ENCODE results near the gene GGT5. TPM values are rescaled to one million over a fixed set of nuclear protein-coding genes. Genes with fewer than 3 reads are reported as not detected.

GGT5 gene
- total and polyA plus RNA-seq, 2 of the 13 experiments (the other 11 are each of a cell fraction or from before 2014, with no cell fraction given) = 0.69 to 3.1 TPM

DNA sequence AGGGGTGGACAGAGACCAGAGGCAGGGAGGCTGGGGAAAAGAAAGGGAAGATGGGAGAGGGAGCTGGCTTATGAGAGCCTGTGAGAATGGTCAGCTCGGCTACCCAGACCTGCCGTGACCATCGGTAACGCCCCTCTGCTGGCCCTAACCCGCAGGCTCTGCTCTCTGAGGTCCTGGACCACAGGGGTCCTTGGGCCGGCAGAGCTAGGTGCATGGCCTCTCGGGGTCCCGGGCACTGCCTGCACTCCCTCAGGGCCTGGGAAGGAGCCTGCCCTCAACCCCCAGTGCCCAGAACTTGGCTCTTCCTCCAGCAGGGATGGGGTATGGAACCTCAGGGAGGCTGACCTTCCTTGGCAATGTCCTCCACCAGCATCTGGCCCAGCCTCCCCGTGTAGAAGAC lies 13.2 kb downstream of the GGT5 start:
- Histone ChIP-seq H3K4me1 (ENCODE audit: insufficient read depth, low read length) (peaks cover 20% of the 10 kb centered on the region), H3K36me3 (replicated peaks in 1 of 2; ENCODE audit: control insufficient read depth in 1 of 2, insufficient read depth in 2 of 2, low read length in 2 of 2) (no peaks in the 10 kb centered on the region), H4K20me1 (ENCODE audit: insufficient read depth, low read length) (no peaks in the 10 kb centered on the region), H2AFZ (ENCODE audit: low read length) (no peak overlapping the region), H3K9me3 (ENCODE audit: low read length) (no peaks in the 10 kb centered on the region), H3K9ac (ENCODE audit: insufficient read depth, low read depth, low read length) (no peak overlapping the region), H3K4me2 (ENCODE audit: low read depth, low read length) (no peak overlapping the region), H3K27me3 (ENCODE audit: control insufficient read depth in 1 of 2, insufficient read depth in 2 of 2, low read length in 2 of 2) (no peaks in the 10 kb centered on the region), H3K79me2 (ENCODE audit: insufficient read depth, low read length) (no peaks in the 10 kb centered on the region), H3K4me3 (replicated peaks in 1 of 3; ENCODE audit: insufficient read depth in 1 of 3, low read depth in 2 of 3, low read length in 3 of 3) (no peak overlapping the region), H3K27ac (ENCODE audit: extremely low read length, insufficient read depth, low read length) (no peak overlapping the region)
- ATAC-seq (no peak; the same call in 2 of the 3 replicates), FAIRE-seq (no peak), DNase-seq (ENCODE audit: low spot score) (no peak)
- ChIA-PET CTCF (ENCODE audit: low intra/inter-chr PET ratio, low total read pairs) (interaction anchor here (3.4 kb wide), 1 partner anchor 42 kb away, joined by 33 read pairs; no protein-coding TSS in a partner anchor), POLR2A (no interaction called here)
- intact Hi-C loops (cut with micrococcal nuclease; ENCODE audit: unreplicated experiment) = loop anchor here (1.0 kb wide), 1 partner anchor 42 kb away; no protein-coding TSS in a partner anchor
- TF ChIP-seq ZBTB7B (CRISPR knock-in tag; IDR thresholded peaks at IDR 0.05) (no peak), GABPB1 (CRISPR knock-in tag; IDR thresholded peaks at IDR 0.05) (0 out of 2 replicates have a peak, but pooled peaks have one; percentile 11)
- BruUV-seq (replicated peaks) = no TSS peak
- in situ Hi-C loops (cut with HindIII; ENCODE audit: extremely low pct_ligation_motif_present, low pct_unique_long_range_greater_than_20kb) = no loop called here
- WGBS (ENCODE audit: low lambda C conversion rate) = 61% methylated on average over 3 of the region's 9 CpGs

DNA sequence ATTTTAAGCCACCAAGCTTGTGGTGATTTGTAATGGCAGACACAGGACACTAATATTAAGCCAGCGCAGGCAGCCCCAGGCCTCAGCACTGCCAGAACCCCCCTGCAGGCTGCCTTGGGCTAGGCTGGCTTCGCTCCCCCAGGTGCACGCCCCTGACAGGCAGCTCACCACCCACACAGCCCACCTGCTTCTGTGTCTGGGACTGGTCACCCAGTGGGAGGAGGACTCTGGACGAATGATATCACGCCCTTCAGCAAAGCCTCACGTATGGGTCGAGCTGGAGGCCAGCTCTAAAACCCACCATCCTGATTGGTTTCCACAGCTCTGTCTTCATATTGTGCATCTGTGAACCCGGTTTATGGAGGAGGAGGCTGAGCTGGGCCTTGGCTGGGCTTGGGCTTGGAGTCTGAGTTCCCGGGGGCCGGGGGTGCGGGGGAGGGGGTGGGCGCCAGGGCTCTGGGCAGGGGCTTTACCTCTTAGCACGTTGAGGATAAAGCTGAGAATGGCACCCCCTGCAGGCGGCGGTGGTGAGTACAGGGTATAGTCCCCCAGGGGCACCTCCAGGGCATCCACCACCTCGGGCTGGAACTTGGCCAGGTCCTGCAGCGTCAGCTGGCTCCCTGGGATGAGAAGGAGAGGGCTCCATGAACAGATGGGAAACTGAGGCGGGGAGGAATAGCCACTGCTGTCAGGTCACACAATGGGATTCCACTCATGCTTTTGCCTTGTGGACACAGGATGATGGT lies 13.8 kb downstream of the GGT5 start:
- no peaks in the 10 kb centered on the region for H3K79me2 ChIP-seq (ENCODE audit: insufficient read depth, low read length)
- in situ Hi-C loops (cut with HindIII; ENCODE audit: extremely low pct_ligation_motif_present, low pct_unique_long_range_greater_than_20kb) = no loop called here
- no peaks in the 10 kb centered on the region for H3K36me3 ChIP-seq (replicated peaks in 1 of 2; ENCODE audit: control insufficient read depth in 1 of 2, insufficient read depth in 2 of 2, low read length in 2 of 2)
- no peak for DNase-seq (ENCODE audit: low spot score)
- no TSS peak for BruUV-seq (replicated peaks)
- no peaks in the 10 kb centered on the region for H3K9me3 ChIP-seq (ENCODE audit: low read length)
- WGBS (ENCODE audit: low lambda C conversion rate) = 26% methylated on average over 8 of the region's 18 CpGs
- H3K27me3 ChIP-seq (ENCODE audit: control insufficient read depth in 1 of 2, insufficient read depth in 2 of 2, low read length in 2 of 2) = no peaks in the 10 kb centered on the region
- no peak overlapping the region for H3K4me3 ChIP-seq (replicated peaks in 1 of 3; ENCODE audit: insufficient read depth in 1 of 3, low read depth in 2 of 3, low read length in 3 of 3)
- H3K4me1 ChIP-seq (ENCODE audit: insufficient read depth, low read length) = peaks cover 20% of the 10 kb centered on the region
- ChIA-PET CTCF (ENCODE audit: low intra/inter-chr PET ratio, low total read pairs) (interaction anchor here (0.6 to 3.4 kb wide), 2 partner anchors 32 to 41 kb away, joined by 3 to 33 read pairs; no protein-coding TSS in a partner anchor), POLR2A (interaction anchor here (0.8 to 0.9 kb wide), 2 partner anchors 16 to 310 kb away, joined by 3 read pairs; no protein-coding TSS in a partner anchor)
- H3K27ac ChIP-seq (ENCODE audit: extremely low read length, insufficient read depth, low read length) = no peak overlapping the region
- peak overlapping the region; percentile 51 for H3K4me2 ChIP-seq (ENCODE audit: low read depth, low read length)
- no peak overlapping the region for H3K9ac ChIP-seq (ENCODE audit: insufficient read depth, low read depth, low read length)
- intact Hi-C loops (cut with micrococcal nuclease; ENCODE audit: unreplicated experiment) = loop anchor here (1.0 kb wide), 1 partner anchor 42 kb away; no protein-coding TSS in a partner anchor
- peak; percentile 84 for ATAC-seq
- no peak overlapping the region for H2AFZ ChIP-seq (ENCODE audit: low read length)
- no peaks in the 10 kb centered on the region for H4K20me1 ChIP-seq (ENCODE audit: insufficient read depth, low read length)
- no peak for FAIRE-seq
- TF ChIP-seq ZC3H4 (CRISPR knock-in tag; IDR thresholded peaks at IDR 0.05; ENCODE audit: borderline replicate concordance) = no peak
- peak; percentile 98 for TF ChIP-seq ZBTB33 (CRISPR knock-in tag; IDR thresholded peaks at IDR 0.05)
- peak; percentile 39; the same call in 1 of the 2 replicates for TF ChIP-seq STAG1 (CRISPR knock-in tag; IDR thresholded peaks at IDR 0.05)
- TF ChIP-seq TAF1 (CRISPR knock-in tag; IDR thresholded peaks at IDR 0.05) = no peak
- peak; percentile 34 for TF ChIP-seq SMC3 (IDR thresholded peaks at IDR 0.05; ENCODE audit: low read length)
- TF ChIP-seq ZNF687 (CRISPR knock-in tag; IDR thresholded peaks at IDR 0.05) = 0 out of 2 replicates have a peak, but pooled peaks have one; percentile 27
- TF ChIP-seq ZNF644 (CRISPR knock-in tag; IDR thresholded peaks at IDR 0.05; ENCODE audit: low read depth) = no peak
- no peak for TF ChIP-seq PCBP2 (optimal IDR thresholded peaks at IDR 0.05; ENCODE audit: low read depth, low read length, poor library complexity, severe bottlenecking)
- TF ChIP-seq NFKB2 (CRISPR knock-in tag; IDR thresholded peaks at IDR 0.05; ENCODE audit: borderline replicate concordance) = no peak

All from HepG2 (cell line).